Measurements from ENCODE around the gene CHKB.

DNA sequence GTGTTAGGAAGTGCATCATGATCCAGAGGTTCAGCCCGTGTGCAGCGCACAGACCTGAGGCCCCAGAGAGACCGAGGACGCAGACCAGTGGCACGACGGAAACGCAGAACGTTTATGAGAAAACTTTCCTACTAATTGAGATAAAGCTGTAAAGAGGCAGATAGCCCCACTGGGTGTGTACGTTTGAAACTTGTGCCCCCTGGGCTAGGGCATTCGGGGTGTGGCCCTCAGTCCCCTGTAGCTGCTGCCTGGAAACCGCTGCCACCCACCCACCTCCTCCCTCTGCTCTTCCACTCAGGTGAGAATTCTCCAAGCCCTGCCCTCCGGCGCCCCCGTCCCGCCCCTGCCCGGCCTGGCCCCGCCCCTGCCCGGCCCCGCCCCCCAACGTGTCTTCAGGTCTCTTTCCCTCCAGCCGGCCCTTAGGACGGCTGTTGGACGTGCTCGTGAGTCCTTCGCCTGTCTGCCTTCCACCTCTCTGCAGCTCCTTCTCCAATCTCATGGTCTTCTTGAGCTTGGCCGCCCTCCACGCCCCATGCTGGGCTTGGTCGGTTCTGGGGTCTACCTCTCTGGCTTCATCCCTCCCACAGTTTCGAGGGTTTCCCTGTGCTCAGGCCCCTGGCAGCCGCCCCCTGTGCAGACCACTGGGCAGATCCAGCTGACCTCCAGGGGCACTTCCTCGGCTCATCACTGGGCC, 30.0 kb upstream of the CHKB start:
- TF ChIP-seq POLR2AphosphoS5 (IDR thresholded peaks at IDR 0.05; ENCODE audit: low read depth, low read length) = no peak
- no peak for TF ChIP-seq TAF1 (IDR thresholded peaks at IDR 0.05; ENCODE audit: borderline replicate concordance, insufficient read depth, low read length)
- no peak for TF ChIP-seq SIN3A (IDR thresholded peaks at IDR 0.05; ENCODE audit: borderline replicate concordance, insufficient read depth, low read length)
